Measurements from ENCODE around the gene LGALS9. TPM values are rescaled to one million over a fixed set of nuclear protein-coding genes. Genes with fewer than 3 reads are reported as not detected.

LGALS9 gene
- total RNA-seq (100 to 1,000 TPM in 1 of 2 donors, 10 to 100 TPM in 1; 19.8 to 148 TPM), polyA plus RNA-seq (100 to 1,000 TPM in 1 of 2 donors, 10 to 100 TPM in 1; 82.8 to 228 TPM)
- long read RNA-seq, donor 1, partial matches to known transcripts = 0 of 5 reads
- long read RNA-seq, donor 1, other reads (novel, unspliced or antisense) = 0 of 5 reads
- long read RNA-seq, donor 2, partial matches to known transcripts = 0 of 2 reads
- long read RNA-seq, donor 2, other reads (novel, unspliced or antisense) = 0 of 2 reads
- long read RNA-seq, donor 3, partial matches to known transcripts = 0 of 3 reads
- long read RNA-seq, donor 3, other reads (novel, unspliced or antisense) = 0 of 3 reads
- long read RNA-seq, donor 4, partial matches to known transcripts = 0 of 1 reads
- long read RNA-seq, donor 4, other reads (novel, unspliced or antisense) = 0 of 1 reads
- long read RNA-seq, donor 5, partial matches to known transcripts = 11 of 18 reads
- long read RNA-seq, donor 5, other reads (novel, unspliced or antisense) = 0 of 18 reads

DNA sequence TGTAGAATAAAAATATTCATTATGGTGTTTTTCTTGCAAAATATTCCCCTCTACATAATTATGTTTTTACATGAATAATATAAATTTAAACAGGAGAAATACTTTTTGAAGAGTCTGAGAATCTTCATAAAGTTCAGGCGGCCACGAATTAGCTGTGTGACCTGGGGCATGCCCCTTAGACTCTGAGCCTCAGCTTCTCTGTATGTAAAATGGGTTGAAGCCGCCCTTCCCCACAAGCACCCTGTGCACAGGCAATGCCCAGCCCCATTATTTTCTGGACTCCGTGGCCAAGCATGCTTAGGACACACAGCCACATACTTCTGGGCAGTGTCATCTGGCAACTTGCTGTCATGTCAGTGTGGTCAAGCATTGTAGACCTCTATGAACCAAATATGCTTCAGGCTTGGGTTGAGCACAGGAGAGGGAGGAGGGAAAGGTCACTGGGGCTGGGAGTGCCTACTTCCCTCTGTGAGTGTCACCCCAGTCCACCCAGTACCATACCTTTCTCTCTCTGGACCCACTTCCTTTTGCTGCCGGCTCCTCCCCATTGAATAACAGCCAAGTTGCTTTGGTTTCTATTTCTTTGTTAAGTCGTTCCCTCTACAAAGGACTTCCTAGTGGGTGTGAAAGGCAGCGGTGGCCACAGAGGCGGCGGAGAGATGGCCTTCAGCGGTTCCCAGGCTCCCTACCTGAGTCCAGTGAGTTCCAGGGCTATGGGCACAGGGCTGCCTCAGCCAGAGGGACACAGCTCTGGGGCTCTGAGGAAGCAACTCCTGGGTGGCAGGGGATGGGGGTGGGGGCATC lies at the start of gene LGALS9:
TSS of gene LGALS9 (plus strand) at position 582 of the 804 bp plus-strand sequence. CDS start at position 660, 78 bp downstream.
- Histone ChIP-seq H3K4me1 (ENCODE audit: control insufficient read depth in 5 of 5, insufficient read depth in 5 of 5, low read length in 5 of 5) (peaks cover 0 to 25% (median 9%) of the 10 kb centered on the region in 5 donors), H3K9ac (ENCODE audit: insufficient read depth in 1 of 2, low read length in 2 of 2) (peak within 1 kb of the TSS in 1 of 2 donors; percentile 36), H3K27ac (ENCODE audit: low read depth in 1 of 2, low read length in 1 of 2) (peak within 1 kb of the TSS in 1 of 2 donors; percentile 86), H3K27me3 (ENCODE audit: control insufficient read depth in 3 of 3, insufficient read depth in 3 of 3, low read length in 2 of 3) (no peaks in the 10 kb centered on the region), H3K36me3 (ENCODE audit: control insufficient read depth in 4 of 4, insufficient read depth in 4 of 4, low read length in 4 of 4) (peaks cover 0 to 8% (median 5%) of the 10 kb centered on the region in 4 donors), H3K9me3 (ENCODE audit: control insufficient read depth in 4 of 4, insufficient read depth in 3 of 4, low read length in 3 of 4) (no peaks in the 10 kb centered on the region), H3K4me3 (peak within 1 kb of the TSS; percentile 33)
- WGBS, 2 donors = 34 to 39% methylated on average over 10 of the region's 10 CpGs
- DNase-seq = peak in 2 of 3 donors; percentile 32 to 40
- ATAC-seq (ENCODE audit: insufficient read depth, low FRiP score) = peak; percentile 51
- TF ChIP-seq, protein P1, sequence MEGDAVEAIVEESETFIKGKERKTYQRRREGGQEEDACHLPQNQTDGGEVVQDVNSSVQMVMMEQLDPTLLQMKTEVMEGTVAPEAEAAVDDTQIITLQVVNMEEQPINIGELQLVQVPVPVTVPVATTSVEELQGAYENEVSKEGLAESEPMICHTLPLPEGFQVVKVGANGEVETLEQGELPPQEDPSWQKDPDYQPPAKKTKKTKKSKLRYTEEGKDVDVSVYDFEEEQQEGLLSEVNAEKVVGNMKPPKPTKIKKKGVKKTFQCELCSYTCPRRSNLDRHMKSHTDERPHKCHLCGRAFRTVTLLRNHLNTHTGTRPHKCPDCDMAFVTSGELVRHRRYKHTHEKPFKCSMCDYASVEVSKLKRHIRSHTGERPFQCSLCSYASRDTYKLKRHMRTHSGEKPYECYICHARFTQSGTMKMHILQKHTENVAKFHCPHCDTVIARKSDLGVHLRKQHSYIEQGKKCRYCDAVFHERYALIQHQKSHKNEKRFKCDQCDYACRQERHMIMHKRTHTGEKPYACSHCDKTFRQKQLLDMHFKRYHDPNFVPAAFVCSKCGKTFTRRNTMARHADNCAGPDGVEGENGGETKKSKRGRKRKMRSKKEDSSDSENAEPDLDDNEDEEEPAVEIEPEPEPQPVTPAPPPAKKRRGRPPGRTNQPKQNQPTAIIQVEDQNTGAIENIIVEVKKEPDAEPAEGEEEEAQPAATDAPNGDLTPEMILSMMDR (IDR thresholded peaks at IDR 0.05; ENCODE audit: control extremely low read depth, extremely low read depth) = no peak

DNA sequence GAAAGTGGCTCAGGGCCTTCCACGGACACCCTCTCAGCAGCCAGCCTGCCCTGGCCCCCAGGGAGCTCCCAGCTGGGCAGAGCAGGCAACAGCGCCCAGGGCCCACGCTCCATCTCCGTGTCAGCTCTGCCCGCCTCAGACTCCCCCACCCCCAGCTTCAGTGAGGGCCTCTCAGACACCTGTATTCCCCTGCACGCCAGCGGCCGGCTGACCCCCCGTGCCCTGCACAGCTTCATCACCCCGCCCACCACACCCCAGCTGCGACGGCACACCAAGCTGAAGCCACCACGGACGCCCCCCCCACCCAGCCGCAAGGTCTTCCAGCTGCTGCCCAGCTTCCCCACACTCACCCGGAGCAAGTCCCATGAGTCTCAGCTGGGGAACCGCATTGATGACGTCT lies 48.3 kb upstream of the LGALS9 start:
- 93 to 94% methylated on average over 18 of the region's 18 CpGs for WGBS, 2 donors
- Histone ChIP-seq H3K9ac (ENCODE audit: insufficient read depth in 1 of 2, low read length in 2 of 2) (no peak overlapping the region), H3K9me3 (ENCODE audit: control insufficient read depth in 4 of 4, insufficient read depth in 3 of 4, low read length in 3 of 4) (no peaks in the 10 kb centered on the region), H3K27ac (ENCODE audit: low read depth in 1 of 2, low read length in 1 of 2) (no peak overlapping the region), H3K4me3 (no peak overlapping the region), H3K27me3 (ENCODE audit: control insufficient read depth in 3 of 3, insufficient read depth in 3 of 3, low read length in 2 of 3) (no peaks in the 10 kb centered on the region), H3K4me1 (ENCODE audit: control insufficient read depth in 5 of 5, insufficient read depth in 5 of 5, low read length in 5 of 5) (peaks cover 3 to 11% (median 9%) of the 10 kb centered on the region in 5 donors), H3K36me3 (ENCODE audit: control insufficient read depth in 4 of 4, insufficient read depth in 4 of 4, low read length in 4 of 4) (peaks cover 0 to 33% (median 7%) of the 10 kb centered on the region in 4 donors)
- no peak for DNase-seq
- TF ChIP-seq, protein P1 (IDR thresholded peaks at IDR 0.05; ENCODE audit: control extremely low read depth, extremely low read depth) = no peak
- ATAC-seq (ENCODE audit: insufficient read depth, low FRiP score) = no peak

DNA sequence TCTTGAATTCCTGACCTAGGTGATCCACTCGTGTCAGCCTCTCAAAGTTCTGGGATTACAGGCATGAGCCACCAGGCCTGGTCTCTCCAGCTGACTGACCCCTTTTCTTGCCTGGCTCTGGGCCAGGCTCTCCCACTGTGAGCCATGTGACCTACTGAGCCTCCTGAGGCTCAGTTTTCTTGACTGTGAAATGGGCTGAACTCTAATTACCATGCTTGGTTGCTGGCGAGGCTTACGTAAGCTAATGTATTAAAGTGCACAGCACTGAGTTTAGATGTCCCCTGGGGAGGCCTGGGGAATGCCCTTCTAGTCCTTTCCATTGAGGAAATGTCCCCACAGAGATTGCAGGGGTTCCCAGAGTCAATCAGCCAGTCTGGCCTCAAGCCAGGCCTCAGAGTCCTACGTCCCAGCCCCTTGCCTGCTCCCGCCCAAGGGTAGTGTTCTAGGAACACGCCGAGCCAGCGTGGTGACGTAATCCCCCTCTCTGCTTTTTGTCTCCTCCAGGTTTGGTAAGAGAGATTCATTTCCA lies 45.8 kb upstream of the LGALS9 start:
- Histone ChIP-seq H3K4me3 (no peak overlapping the region), H3K27ac (ENCODE audit: low read depth in 1 of 2, low read length in 1 of 2) (no peak overlapping the region), H3K9ac (ENCODE audit: insufficient read depth in 1 of 2, low read length in 2 of 2) (no peak overlapping the region), H3K9me3 (ENCODE audit: control insufficient read depth in 4 of 4, insufficient read depth in 3 of 4, low read length in 3 of 4) (no peaks in the 10 kb centered on the region), H3K4me1 (ENCODE audit: control insufficient read depth in 5 of 5, insufficient read depth in 5 of 5, low read length in 5 of 5) (peaks cover 0 to 7% (median 0%) of the 10 kb centered on the region in 5 donors), H3K27me3 (ENCODE audit: control insufficient read depth in 3 of 3, insufficient read depth in 3 of 3, low read length in 2 of 3) (no peaks in the 10 kb centered on the region), H3K36me3 (ENCODE audit: control insufficient read depth in 4 of 4, insufficient read depth in 4 of 4, low read length in 4 of 4) (peaks cover 0 to 40% (median 8%) of the 10 kb centered on the region in 4 donors)
- ATAC-seq (ENCODE audit: insufficient read depth, low FRiP score) (no peak), DNase-seq (no peak)
- TF ChIP-seq, protein P1 (IDR thresholded peaks at IDR 0.05; ENCODE audit: control extremely low read depth, extremely low read depth) = no peak
- 78 to 87% methylated on average over 9 of the region's 9 CpGs for WGBS, 2 donors

All from lung (tissue), 16 donors.